Karpas-422 (cell line): ENCODE measurements around the gene PKN1. TPM values are rescaled to one million over a fixed set of nuclear protein-coding genes. Genes with fewer than 3 reads are reported as not detected.

ENCODE experiments used
- DNase-seq: peaks from one replicate; pipeline ENCODE4 v3.0.0-alpha.2; 2015
- H2AFZ ChIP-seq: fragments of 200-600 bp; sonication (generic); 2 replicates; pipeline ENCODE4 v1.6.1; 2014; ENCODE audit warnings: antibody characterized with exemption, low read length, mixed read lengths
- H3K27ac ChIP-seq: fragments of 200-600 bp; sonication (generic); 2 replicates; pipeline ENCODE4 v1.5.1; 2014; ENCODE audit warnings: mild to moderate bottlenecking, low read length, moderate library complexity
- H3K27me3 ChIP-seq: fragments of 200-600 bp; sonication (generic); 2 replicates; pipeline ENCODE4 v1.6.1; 2014; ENCODE audit warnings: low read length, mixed read lengths
- H3K36me3 ChIP-seq: fragments of 200-600 bp; sonication (generic); 2 replicates; pipeline ENCODE4 v1.6.1; 2014; ENCODE audit warnings: low read length, mixed read lengths; ENCODE audit not compliant: insufficient read depth
- H3K4me1 ChIP-seq: fragments of 200-600 bp; sonication (generic); 2 replicates; pipeline ENCODE4 v1.6.1; 2014; ENCODE audit warnings: mild to moderate bottlenecking, low read length, mixed read lengths
- H3K4me2 ChIP-seq: fragments of 200-600 bp; sonication (generic); 2 replicates; pipeline ENCODE4 v1.6.1; 2014; ENCODE audit warnings: low read length, low read depth, mild to moderate bottlenecking; ENCODE audit not compliant: poor library complexity, severe bottlenecking
- H3K4me3 ChIP-seq: fragments of 200-600 bp; sonication (generic); 2 replicates; pipeline ENCODE4 v1.5.1; 2014; ENCODE audit warnings: mild to moderate bottlenecking, antibody characterized with exemption, low read length, mixed read lengths
- H3K79me2 ChIP-seq: fragments of 200-600 bp; sonication (generic); 2 replicates; pipeline ENCODE4 v1.6.1; 2014; ENCODE audit warnings: mild to moderate bottlenecking, low read length, mixed read lengths
- H3K9ac ChIP-seq: fragments of 200-600 bp; sonication (generic); 2 replicates; pipeline ENCODE4 v1.6.0; 2014; ENCODE audit warnings: low read length
- H3K9me2 ChIP-seq: fragments of 200-600 bp; sonication (generic), shearing (Covaris generic); replicated peaks from 2 replicates; pipeline ENCODE4 v1.6.0; 2014; ENCODE audit warnings: mild to moderate bottlenecking, low read length, moderate library complexity; ENCODE audit not compliant: insufficient read depth
- H3K9me3 ChIP-seq: fragments of 300-700, 200-600 bp; sonication (generic); 2 replicates; pipeline ENCODE4 v1.6.1; 2014; ENCODE audit warnings: low read length, mixed read lengths
- H4K20me1 ChIP-seq: fragments of 200-600 bp; sonication (generic); 2 replicates; pipeline ENCODE4 v1.6.1; 2014; ENCODE audit warnings: mild to moderate bottlenecking, antibody characterized with exemption, low read length, low read depth; ENCODE audit not compliant: insufficient read depth
- total RNA-seq: library from RNA; depleted of rRNA; stranded (reverse); fragments of >200 nt; shearing (Covaris generic); gene quantifications from 2 replicates; pipeline ENCODE4 v1.2.3, GENCODE V29; 2014; ENCODE audit warnings: low replicate concordance

PKN1 gene
- total RNA-seq, 1 experiment from 2014 or later = 66.3 TPM

DNA sequence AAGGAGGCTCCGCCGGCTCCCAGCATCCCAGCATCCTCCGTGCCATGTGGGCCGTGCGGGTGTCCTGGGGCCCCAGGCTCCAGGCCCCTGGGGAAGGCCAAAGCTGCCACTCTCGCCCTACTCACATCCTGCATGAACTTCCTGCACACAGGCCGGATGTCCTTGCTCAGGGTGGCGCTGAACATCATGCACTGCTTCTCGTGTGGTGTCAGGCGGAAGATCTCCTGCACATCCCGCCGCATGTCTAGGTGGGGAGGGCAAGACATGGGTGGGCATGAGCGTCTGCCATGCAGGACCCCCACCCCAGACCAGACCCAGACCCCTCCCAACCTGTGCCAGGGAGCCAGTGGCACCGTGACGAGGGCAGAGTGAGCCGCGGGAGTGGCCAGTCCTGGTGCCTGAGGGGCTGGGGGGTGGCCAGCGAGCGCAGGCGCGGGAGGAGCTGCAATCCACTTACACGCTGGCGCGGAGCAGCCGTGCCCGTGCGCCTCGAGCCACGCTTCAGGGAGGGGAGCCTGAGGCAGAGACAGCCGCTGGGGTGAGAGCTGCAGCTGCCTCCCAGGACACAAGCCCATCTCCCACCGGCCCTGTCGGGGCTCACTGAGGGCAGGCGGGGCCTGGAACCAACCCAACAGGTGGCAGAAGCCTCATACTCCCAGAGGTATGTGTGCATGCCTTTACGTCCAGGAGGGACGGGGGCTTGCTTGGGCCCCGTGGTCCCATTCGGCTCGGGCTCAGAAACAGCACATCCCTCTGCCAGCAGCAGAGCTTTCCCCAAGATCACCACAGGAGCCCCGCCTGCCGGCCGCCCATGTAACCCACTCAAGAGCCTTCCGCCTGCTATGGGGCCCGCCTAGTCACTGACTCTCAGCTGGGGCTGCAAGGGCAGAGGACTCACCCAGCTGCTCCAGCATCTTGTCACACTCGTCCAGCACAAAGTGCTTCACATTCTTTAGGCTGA, 22.7 kb upstream of the PKN1 start:
- Histone ChIP-seq H3K4me1 (peaks cover 52% of the 10 kb centered on the region), H3K36me3 (peaks cover 27% of the 10 kb centered on the region), H4K20me1 (peaks cover 53% of the 10 kb centered on the region), H3K9ac (no peak overlapping the region), H3K9me2 (no peaks in the 10 kb centered on the region), H3K79me2 (peaks cover 37% of the 10 kb centered on the region), H3K4me3 (no peak overlapping the region), H3K4me2 (no peak overlapping the region), H3K27ac (0 out of 2 replicates have a peak overlapping the region, but pooled peaks have one; percentile 47), H3K27me3 (no peaks in the 10 kb centered on the region), H3K9me3 (no peaks in the 10 kb centered on the region), H2AFZ (no peak overlapping the region)
- DNase-seq = no peak

DNA sequence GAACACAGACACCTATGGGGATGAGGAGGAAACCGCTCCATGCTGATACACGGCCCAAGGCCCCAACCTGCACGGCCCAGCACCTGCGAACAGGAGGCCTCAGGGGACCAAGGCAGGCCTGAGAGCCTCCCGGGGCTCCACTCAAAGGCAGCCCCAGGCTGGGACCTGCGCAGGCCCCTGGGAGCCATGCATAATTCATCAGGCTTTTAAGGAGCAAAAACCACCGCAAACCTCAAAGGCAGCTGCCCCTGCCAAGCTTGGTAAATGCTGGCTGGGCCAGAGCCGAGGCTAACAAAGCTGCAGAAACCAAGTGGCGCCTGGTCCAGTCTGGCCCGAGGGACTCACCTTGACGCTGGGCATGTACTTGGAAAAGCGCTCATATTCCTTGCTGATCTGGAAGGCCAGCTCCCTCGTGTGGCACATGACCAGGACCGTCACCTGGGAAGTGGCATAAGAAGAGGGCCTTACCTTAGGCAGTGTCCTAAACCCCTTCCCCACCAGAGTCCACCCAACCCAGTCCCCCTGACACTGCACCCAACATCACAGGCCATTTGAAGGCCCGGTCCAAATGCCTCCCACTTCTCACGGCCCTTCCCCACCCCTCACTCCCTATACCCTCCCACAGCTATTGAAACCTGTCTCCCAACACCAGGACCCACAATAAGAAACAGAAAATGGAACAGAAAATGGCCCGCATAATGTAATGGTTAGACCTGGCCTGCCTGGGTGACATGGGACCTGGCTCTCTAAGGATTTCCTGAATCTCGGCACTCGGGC, 21.8 kb upstream of the PKN1 start:
- peaks cover 46% of the 10 kb centered on the region for H3K79me2 ChIP-seq
- H3K9ac ChIP-seq = no peak overlapping the region
- peaks cover 32% of the 10 kb centered on the region for H3K36me3 ChIP-seq
- H3K27ac ChIP-seq = peak overlapping the region; percentile 47; the same call in 1 of the 2 replicates
- no peak overlapping the region for H2AFZ ChIP-seq
- H4K20me1 ChIP-seq = peaks cover 63% of the 10 kb centered on the region
- no peaks in the 10 kb centered on the region for H3K9me2 ChIP-seq
- H3K4me3 ChIP-seq = no peak overlapping the region
- no peaks in the 10 kb centered on the region for H3K9me3 ChIP-seq
- peak overlapping the region; percentile 11 for H3K4me2 ChIP-seq
- peaks cover 62% of the 10 kb centered on the region for H3K4me1 ChIP-seq
- peak; percentile 78 for DNase-seq
- no peaks in the 10 kb centered on the region for H3K27me3 ChIP-seq

DNA sequence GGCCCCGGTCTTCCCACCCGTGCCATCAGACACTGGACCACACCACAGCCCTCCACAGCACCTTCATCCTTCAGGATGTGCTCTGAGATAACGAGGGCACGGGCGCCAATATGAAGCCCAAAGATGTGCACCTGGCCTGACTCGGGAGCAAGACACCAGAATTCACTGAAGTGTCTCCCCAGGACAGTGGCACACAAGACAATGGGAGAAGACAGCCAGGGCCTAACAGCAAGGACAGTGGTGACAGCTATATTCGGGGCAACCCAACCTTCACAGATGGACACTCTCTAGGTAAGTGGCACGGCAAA, 21.2 kb upstream of the PKN1 start:
- Histone ChIP-seq H3K4me1 (peaks cover 67% of the 10 kb centered on the region), H3K4me3 (no peak overlapping the region), H3K36me3 (peaks cover 37% of the 10 kb centered on the region), H3K27ac (peak overlapping the region; percentile 47; the same call in 1 of the 2 replicates), H2AFZ (no peak overlapping the region), H3K9me2 (no peaks in the 10 kb centered on the region), H3K79me2 (peaks cover 52% of the 10 kb centered on the region), H3K9ac (no peak overlapping the region), H3K9me3 (no peaks in the 10 kb centered on the region), H3K4me2 (peak overlapping the region; percentile 11), H3K27me3 (no peaks in the 10 kb centered on the region), H4K20me1 (peaks cover 64% of the 10 kb centered on the region)
- no peak for DNase-seq

- H3K27ac ChIP-seq = no peak overlapping the region
- no peak for DNase-seq
- no peak overlapping the region for H2AFZ ChIP-seq
- H3K9ac ChIP-seq = no peak overlapping the region
- H3K4me2 ChIP-seq = peak overlapping the region; percentile 11
- no peak overlapping the region for H3K4me3 ChIP-seq
- peaks cover 69% of the 10 kb centered on the region for H4K20me1 ChIP-seq
- peaks cover 57% of the 10 kb centered on the region for H3K79me2 ChIP-seq
- peaks cover 73% of the 10 kb centered on the region for H3K4me1 ChIP-seq
- H3K27me3 ChIP-seq = no peaks in the 10 kb centered on the region
- H3K36me3 ChIP-seq = peaks cover 39% of the 10 kb centered on the region
- no peaks in the 10 kb centered on the region for H3K9me2 ChIP-seq
- H3K9me3 ChIP-seq = no peaks in the 10 kb centered on the region
Measured at GRCh38 chr19:14412324-14412995, 20.6 kb upstream of the PKN1 start.

- H3K27ac ChIP-seq = no peak overlapping the region
- H3K4me2 ChIP-seq = no peak overlapping the region
- H3K9me2 ChIP-seq = no peaks in the 10 kb centered on the region
- H3K79me2 ChIP-seq = peaks cover 64% of the 10 kb centered on the region
- H3K4me1 ChIP-seq = peaks cover 76% of the 10 kb centered on the region
- no peak overlapping the region for H3K4me3 ChIP-seq
- H4K20me1 ChIP-seq = peaks cover 73% of the 10 kb centered on the region
- no peaks in the 10 kb centered on the region for H3K9me3 ChIP-seq
- H2AFZ ChIP-seq = no peak overlapping the region
- no peak overlapping the region for H3K9ac ChIP-seq
- H3K27me3 ChIP-seq = no peaks in the 10 kb centered on the region
- no peak for DNase-seq
- H3K36me3 ChIP-seq = peaks cover 39% of the 10 kb centered on the region
Measured at GRCh38 chr19:14412996-14413692, 20.0 kb upstream of the PKN1 start.

- Histone ChIP-seq H2AFZ (no peak overlapping the region), H3K36me3 (peaks cover 39% of the 10 kb centered on the region), H3K9ac (no peak overlapping the region), H3K79me2 (peaks cover 70% of the 10 kb centered on the region), H3K4me1 (peaks cover 71% of the 10 kb centered on the region), H3K9me3 (no peaks in the 10 kb centered on the region), H3K27ac (no peak overlapping the region), H3K4me3 (no peak overlapping the region), H3K9me2 (no peaks in the 10 kb centered on the region), H3K27me3 (no peaks in the 10 kb centered on the region), H4K20me1 (peaks cover 79% of the 10 kb centered on the region), H3K4me2 (no peak overlapping the region)
- DNase-seq = no peak
Measured at GRCh38 chr19:14413693-14414181, 19.4 kb upstream of the PKN1 start.

DNA sequence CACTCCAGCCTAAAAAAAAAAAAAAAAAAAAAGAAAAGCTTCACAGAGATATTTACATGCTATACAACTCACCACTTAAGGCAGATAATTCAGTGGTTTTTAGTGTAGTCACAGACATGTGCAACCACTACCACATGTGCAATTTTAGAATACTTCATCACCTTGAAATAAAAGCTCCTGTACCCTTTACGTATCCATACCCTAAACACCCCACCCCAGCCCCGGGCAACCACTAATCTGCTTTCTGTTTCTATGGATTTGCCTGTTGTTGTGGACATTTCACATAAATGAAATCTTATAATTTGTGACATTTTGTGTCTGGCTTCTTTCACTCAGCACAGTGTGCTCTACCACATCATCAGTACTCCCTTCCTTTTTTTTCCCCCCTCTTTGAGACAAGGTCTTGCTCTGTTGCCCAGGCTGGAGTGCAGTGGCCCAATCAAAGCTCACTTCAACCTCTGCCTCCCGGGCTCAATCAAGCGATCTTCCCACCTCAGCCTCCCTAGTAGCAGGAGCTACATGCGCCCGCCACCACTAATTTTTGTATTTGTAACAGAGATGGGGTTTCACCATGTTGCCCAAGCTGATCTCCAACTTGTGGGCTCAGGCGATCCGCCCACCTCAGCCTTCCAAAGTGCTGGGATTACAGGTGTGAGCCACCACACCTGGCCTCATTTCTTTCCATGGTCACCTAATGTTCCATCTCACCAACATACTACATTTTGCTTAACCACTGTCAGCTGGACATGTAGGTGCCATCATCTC, 18.0 kb upstream of the PKN1 start:
- peak overlapping the region; percentile 99 for H3K4me2 ChIP-seq
- H3K27ac ChIP-seq = no peak overlapping the region
- H3K4me3 ChIP-seq = no peak overlapping the region
- no peaks in the 10 kb centered on the region for H3K27me3 ChIP-seq
- H3K9me2 ChIP-seq = no peaks in the 10 kb centered on the region
- peaks cover 33% of the 10 kb centered on the region for H3K36me3 ChIP-seq
- no peaks in the 10 kb centered on the region for H3K9me3 ChIP-seq
- DNase-seq = peak; percentile 37
- peaks cover 77% of the 10 kb centered on the region for H4K20me1 ChIP-seq
- peaks cover 74% of the 10 kb centered on the region for H3K79me2 ChIP-seq
- no peak overlapping the region for H2AFZ ChIP-seq
- H3K4me1 ChIP-seq = peaks cover 73% of the 10 kb centered on the region
- H3K9ac ChIP-seq = no peak overlapping the region
